D721Med (cell line): ENCODE results near the gene PYY.

Experiments used
- DNase-seq: peaks from one replicate; pipeline ENCODE4 v3.0.0; 2011; ENCODE audit warnings: low spot score; ENCODE audit not compliant: insufficient read length
- FAIRE-seq: peaks from 2 replicates; lab custom pipeline; 2011; peaks lifted over from hg19 to GRCh38; lab: Jason Lieb, UNC
- CTCF ChIP-seq: IDR thresholded peaks from 2 replicates; pipeline ENCODE4 v1.5.1; 2012; ENCODE audit warnings: mild to moderate bottlenecking, control low read depth; ENCODE audit not compliant: insufficient read depth; ENCODE audit errors: missing control alignments

The PYY gene

GRCh38 chr17:43907998-43908721 lies 45.6 kb downstream of the PYY start:
- no peak for TF ChIP-seq CTCF
- FAIRE-seq (no peak), DNase-seq (peak; percentile 41)

- TF ChIP-seq CTCF = no peak
- FAIRE-seq (no peak), DNase-seq (peak; percentile 73)
These were observed 46.2 kb downstream of the PYY start, which contains the start of gene MPP2 for GRCh38 chr17:43907425-43907981. MPP2 (minus strand) TSS chr17:43907536; CDS start chr17:43904460, 3,076 bp downstream.

- DNase-seq (no peak), FAIRE-seq (no peak)
- TF ChIP-seq CTCF = no peak
These were observed 46.8 kb downstream of the PYY start for GRCh38 chr17:43906951-43907424.

GRCh38 chr17:43905985-43906852 lies 47.5 kb downstream of the PYY start:
- TF ChIP-seq CTCF = no peak
- DNase-seq = peak; percentile 80
- no peak for FAIRE-seq

GRCh38 chr17:43905400-43905984 lies 48.2 kb downstream of the PYY start:
- DNase-seq (peak; percentile 52), FAIRE-seq (no peak)
- no peak for TF ChIP-seq CTCF
